GM21447 (cell line): ENCODE data around the gene CAMK1.

Experiments used
- ATAC-seq: cut with Tn5 transposase; IDR thresholded peaks from one replicate; pipeline ENCODE4 v1.9.1; 2021; ENCODE audit not compliant: unreplicated experiment

CAMK1 gene

DNA sequence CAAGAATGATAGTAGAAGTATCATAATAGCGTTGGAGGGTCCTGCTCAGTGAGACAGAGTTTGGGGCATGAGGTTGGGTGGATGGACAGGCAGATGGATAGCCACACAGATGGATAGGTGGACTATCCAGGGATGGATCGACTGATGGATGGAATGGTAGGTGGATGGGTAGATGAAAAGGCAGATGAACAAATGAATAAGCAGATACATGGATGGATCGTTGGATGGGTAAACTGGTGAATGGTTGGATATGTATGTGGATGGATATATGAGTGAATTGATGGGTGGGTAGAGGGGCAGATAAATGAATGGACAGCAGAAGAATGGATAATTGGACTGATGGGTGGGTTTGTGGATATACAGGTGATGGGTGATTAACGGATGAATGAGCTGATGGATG, 56.6 kb downstream of the CAMK1 start:
- no peak for ATAC-seq

DNA sequence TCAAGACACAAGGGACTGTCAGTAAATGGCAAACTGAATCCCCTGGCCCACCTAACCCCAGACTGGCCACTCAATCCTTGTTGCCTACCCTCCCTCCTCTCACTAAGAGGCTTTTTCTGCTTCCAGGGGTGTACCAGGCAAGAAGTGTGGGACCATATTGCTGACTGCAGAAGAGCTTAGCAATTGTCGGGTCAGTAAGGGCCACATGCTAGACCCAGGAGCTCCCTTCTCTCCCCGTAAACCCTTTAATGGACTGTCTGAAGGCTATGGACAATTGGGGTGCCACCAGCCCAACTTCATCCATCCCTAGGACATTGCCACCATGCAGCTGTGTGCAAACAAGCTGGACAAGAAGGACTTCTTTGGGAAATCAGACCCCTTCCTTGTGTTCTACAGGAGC, 57.3 kb downstream of the CAMK1 start:
- ATAC-seq = no peak

DNA sequence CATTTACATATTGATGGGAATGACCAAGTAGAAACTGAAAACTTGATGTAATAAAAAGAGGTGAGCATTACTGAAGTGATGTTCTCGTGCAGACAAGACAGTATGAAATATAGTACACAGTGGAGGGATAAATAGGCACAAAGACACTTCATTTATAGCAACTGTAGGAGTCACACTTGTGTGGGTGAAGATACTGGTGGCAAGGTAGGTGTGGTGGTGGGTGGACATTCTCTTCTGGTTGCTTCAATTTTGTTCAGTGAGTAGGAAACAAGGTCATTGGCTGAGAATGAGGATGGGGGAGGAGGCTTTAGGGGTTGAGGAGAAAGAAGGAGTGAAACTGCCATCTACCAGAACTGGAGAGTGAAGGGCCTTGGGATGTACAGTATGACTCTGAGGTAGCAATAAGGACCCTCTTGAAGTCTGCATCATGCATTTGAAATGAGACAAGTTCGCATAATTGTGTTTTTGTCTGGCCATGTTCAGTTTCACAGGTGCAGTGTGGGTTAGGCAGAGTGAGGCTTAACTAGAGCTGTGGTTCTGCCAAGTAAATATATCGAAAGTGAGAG, 59.5 kb downstream of the CAMK1 start:
- no peak for ATAC-seq
